CD4-positive, alpha-beta T cell treated with Interleukin-15 for 4 hours (primary cell): Measurements from ENCODE around the gene ATXN10.
"Not testable (repeated sequence)": the region's sequence is repeated elsewhere in the genome, so short reads cannot be mapped to it uniquely, and the experiment has no call there.

ENCODE experiments used
- DNase-seq: peaks from one replicate; pipeline ENCODE4 v3.0.0-alpha.2; 2020; ENCODE audit warnings: low spot score

Gene ATXN10

GRCh38 chr22:45678961-45679912 is 7.6 kb downstream of the ATXN10 start:
- DNase-seq, result no peak

- DNase-seq, result no peak
These were observed 9.5 kb downstream of the ATXN10 start for GRCh38 chr22:45680932-45681700.

DNA sequence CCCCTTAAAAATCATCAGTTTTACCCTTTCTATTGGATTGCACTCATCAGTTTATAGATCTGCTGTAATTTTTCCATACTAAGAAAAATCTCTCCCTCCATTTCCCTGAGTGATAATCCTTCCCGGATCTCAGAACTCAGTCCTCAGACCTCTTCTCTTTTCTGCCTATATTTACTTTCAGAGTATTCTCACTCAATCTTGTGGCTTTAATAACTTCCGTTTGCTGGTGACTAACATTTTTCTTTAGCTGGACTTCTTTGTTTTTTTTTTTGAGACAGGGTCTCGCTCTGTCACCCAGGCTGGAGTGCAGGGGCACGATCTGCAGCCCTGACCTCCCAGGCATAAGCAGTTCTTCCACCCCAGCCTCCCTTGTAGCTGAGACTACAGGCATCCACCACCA is 10.4 kb downstream of the ATXN10 start:
- no peak for DNase-seq

GRCh38 chr22:45682773-45683172 is 11.1 kb downstream of the ATXN10 start:
- not testable (repeated sequence) for DNase-seq

DNA sequence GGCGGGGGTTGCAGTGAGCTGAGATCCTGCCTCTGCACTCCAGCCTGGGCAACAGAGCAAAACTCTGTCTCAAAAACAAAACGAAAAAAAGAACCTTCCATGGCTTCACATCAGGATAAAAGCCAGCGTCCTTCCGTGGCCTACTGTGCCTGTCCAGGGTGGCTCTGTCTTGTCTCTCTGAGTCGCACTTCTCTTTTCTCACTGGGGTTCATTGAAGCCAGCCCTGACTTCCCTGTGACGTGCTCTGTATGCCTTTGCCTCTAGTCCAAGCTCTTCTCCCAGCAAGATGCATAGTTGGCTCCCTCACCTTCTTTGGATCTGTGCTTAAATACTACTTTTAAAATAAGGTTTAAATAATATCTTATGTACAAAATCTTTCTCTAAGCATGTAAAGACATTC is 11.6 kb downstream of the ATXN10 start:
- no peak for DNase-seq

- no peak for DNase-seq
These were observed 12.0 kb downstream of the ATXN10 start for GRCh38 chr22:45683680-45684079.

DNA sequence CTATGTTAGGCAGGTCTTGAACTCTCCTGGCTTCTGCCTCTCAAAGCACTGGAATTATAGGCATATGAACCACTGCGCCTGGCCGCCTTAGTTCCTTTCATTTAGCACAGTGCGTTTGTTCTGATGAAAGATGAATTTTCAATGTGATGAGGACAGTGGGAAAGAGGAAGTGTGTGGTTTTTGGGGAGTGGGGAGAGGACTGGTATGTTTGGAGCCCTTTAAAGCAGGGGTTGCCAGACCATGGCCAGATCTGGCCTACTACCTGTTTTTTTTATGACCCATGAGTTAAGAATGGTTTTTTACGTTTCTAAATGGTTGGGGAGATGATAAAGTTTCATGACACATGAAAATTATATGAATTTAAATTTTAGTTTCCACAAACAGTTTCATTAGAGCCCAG is 12.5 kb downstream of the ATXN10 start:
- DNase-seq, result no peak

GRCh38 chr22:45684752-45685574 is 13.3 kb downstream of the ATXN10 start:
- no peak for DNase-seq

GRCh38 chr22:45686004-45686403 is 14.4 kb downstream of the ATXN10 start:
- no peak for DNase-seq

GRCh38 chr22:45686836-45687235 is 15.2 kb downstream of the ATXN10 start:
- no peak for DNase-seq

DNA sequence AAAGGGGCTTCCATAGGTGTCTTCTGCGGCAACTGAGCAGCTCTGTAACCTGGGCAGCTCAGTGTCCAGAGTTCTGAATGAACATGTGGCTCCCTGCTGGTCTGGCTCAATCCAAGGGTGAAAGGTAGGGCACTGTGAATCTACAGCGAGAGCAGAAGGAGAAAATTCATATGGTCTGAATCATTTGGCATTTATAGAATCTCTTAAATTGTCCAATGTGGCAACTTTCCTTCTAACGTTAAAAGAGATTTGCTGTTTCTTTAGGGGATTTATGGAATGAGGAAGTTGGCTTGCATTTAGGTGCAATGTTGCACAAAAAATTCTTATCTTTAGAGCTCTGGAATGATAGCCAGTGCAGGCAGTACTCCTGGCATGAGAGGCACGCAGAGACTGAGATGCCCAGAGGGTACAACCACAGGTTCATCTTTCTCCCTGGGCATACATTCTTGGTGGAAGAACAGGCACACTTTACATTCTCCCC is 17.0 kb downstream of the ATXN10 start:
- DNase-seq, result no peak

- no peak for DNase-seq
These were observed 17.6 kb downstream of the ATXN10 start for GRCh38 chr22:45689211-45689610.

DNA sequence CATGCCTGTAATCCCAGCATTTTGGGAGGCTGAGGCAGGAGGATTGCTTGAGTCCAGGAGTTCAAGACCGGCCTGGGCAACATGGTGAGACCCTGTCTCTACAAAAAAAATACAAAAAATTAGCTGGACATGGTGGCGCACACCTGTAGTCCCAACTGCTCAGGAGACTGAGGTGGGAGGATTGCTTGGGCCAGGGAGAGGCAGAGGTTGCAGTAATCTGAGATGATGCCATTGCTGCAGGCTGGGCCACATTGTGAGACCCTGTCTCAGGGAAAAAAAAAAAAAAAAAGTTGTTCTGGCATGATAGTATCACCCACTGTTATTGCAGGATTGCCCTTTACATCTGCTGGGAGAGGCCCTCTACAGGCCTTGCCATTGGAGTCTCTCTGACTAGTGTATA is 18.4 kb downstream of the ATXN10 start:
- no peak for DNase-seq

DNA sequence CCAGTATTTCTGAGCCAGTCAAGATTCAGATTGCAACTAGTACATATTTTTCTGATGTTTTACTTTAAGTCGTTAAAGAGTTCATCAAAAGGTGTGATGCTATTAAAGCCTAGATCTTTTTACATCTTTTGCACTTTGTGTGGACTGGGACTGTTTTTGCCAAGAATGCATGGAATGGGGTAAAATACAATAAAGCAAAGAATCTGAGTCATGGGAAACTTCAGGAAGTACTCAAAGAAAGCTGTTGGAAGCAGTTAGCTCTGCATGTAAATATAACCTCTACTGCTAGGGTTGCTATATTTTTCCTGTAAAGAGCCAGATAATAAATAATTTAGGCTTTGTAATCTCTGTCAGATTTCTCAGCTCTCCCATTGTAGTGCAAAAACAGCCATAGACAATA is 20.9 kb downstream of the ATXN10 start:
- no peak for DNase-seq

GRCh38 chr22:45693835-45694234 is 22.2 kb downstream of the ATXN10 start:
- DNase-seq, result no peak

DNA sequence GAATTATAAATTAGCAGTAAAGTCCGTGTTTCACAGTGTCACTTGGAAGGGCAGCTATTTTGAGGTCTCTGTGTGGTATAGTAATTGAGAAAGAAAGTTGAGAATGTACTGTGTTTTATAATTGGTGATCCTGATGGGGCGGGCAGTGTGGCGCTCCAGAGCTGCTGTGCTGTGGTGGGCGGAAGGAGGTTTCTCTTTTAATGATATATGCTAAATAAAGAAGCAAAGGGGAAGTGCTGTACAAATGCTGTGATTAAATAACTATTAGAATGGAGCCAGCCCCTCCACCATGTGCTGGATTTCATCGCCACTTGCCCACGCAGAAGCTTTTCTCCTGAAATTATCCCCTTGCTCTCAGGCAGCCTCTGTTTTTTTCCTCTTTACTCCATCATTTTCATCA is 24.6 kb downstream of the ATXN10 start:
- DNase-seq, result no peak

DNA sequence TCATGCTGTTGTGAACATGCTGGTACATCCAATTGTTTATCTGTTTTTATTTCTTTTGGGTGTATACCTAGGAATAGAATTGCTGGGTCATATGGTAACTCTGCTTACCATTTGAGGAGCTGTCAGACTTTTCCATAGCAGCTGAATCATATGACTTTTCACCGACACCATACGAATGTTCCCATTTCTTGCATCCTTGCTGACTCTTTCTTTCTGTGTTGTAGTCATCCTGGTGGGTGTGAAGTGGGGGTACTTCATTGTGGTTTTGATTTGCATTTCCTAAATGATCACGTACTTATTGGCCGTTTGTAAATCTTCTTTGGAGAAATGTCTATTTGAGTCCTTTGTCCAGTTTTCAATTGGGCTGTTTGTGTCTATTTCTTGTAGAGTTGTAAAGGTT is 26.5 kb downstream of the ATXN10 start:
- no peak for DNase-seq

- DNase-seq, result no peak
These were observed 31.3 kb downstream of the ATXN10 start for GRCh38 chr22:45702981-45703380.

DNA sequence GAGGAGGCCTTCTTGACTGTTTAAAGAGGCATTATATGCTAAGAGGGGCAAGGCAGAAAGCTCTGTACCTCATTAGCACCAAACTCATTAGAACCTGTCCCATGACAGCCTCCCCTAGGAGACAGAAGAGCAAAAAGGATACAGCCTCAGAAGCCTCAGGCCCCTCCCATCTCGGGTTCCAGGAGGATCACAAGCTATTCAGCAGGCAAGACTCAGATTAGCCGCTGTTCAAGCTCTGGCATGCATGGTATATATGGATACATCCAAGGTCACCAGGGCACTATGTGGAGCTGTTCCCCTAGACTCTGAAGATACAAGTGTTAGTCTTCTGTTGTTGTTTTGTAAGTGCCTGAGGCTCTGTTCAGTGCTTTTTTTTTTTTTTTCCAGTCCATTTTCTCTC is 32.1 kb downstream of the ATXN10 start:
- no peak for DNase-seq

DNA sequence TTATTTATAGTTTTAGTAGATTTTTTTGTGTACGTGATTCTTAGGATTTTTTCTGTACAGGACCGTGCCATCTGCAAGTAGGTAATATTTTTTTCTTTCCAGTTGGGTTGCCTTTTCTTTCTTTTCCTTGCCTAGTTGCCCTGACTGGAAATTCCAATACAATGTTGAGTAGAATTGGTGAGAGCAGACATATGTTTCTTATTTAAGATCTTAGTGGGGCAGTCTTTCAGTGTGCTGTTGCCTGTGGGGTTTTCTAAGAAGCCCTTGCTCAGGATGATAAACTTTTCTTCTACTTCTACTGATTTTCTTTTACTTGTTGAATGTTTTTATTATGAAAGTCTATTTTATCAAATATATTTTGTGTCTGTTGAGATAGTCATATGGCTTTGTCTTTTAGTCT is 33.0 kb downstream of the ATXN10 start:
- no peak for DNase-seq

DNA sequence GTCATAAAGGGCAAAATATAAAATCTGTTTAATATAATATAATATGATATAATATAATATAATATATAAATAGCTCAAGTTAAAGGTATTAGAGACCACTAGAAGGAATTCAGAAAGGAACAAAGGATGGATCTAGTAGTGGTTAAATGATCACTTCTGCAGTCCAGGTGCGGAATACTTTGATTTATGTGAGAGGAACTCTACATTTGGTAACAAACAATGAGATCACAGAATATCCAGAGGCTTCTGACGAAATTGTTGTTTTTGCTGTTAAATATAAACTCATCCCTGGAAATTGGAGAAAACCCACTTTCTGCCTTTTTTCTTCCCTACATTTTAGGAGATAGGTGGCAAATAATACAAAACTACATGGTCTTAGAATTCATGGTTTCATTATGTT is 36.0 kb downstream of the ATXN10 start:
- no peak for DNase-seq

- no peak for DNase-seq
These were observed 36.5 kb downstream of the ATXN10 start for GRCh38 chr22:45708145-45708544.
